ENCODE results near the gene PRKAR2A. TPM values are rescaled to one million over a fixed set of nuclear protein-coding genes. Genes with fewer than 3 reads are reported as not detected.
"Not testable (repeated sequence)": the region's sequence is repeated elsewhere in the genome, so short reads cannot be mapped to it uniquely, and the experiment has no call there.

PRKAR2A gene
- total and polyA plus RNA-seq, 2 donors, result 20.5 to 23.0 TPM

DNA sequence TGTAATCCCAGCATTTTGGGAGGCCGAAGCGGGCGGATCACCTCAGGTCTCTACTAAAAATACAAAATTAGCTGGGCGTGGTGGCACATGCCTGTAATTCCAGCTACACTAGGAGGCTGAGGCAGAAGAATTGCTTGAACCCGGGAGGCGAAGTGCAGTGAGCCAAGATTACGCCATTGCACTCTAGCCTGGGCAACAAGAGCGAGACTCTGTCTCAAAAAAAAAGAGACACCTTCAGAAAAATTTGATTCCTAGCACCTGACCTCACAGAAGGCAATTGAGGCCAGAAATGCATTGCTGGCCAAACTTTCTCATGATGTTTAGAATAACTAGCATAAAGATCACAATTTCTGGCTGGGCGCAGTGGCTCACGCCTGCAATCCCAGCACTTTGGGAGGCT lies 106.4 kb downstream of the PRKAR2A start:
- H3K4me1 ChIP-seq (ENCODE audit: insufficient read depth); DNase-seq (ENCODE audit: extremely low spot score); H3K36me3 ChIP-seq (ENCODE audit: insufficient read depth); H3K27ac ChIP-seq (ENCODE audit: low read depth); H3K4me3 ChIP-seq (ENCODE audit: low read depth, low read length): not testable (repeated sequence)
- 97% methylated on average over 10 of the region's 10 CpGs for WGBS

DNA sequence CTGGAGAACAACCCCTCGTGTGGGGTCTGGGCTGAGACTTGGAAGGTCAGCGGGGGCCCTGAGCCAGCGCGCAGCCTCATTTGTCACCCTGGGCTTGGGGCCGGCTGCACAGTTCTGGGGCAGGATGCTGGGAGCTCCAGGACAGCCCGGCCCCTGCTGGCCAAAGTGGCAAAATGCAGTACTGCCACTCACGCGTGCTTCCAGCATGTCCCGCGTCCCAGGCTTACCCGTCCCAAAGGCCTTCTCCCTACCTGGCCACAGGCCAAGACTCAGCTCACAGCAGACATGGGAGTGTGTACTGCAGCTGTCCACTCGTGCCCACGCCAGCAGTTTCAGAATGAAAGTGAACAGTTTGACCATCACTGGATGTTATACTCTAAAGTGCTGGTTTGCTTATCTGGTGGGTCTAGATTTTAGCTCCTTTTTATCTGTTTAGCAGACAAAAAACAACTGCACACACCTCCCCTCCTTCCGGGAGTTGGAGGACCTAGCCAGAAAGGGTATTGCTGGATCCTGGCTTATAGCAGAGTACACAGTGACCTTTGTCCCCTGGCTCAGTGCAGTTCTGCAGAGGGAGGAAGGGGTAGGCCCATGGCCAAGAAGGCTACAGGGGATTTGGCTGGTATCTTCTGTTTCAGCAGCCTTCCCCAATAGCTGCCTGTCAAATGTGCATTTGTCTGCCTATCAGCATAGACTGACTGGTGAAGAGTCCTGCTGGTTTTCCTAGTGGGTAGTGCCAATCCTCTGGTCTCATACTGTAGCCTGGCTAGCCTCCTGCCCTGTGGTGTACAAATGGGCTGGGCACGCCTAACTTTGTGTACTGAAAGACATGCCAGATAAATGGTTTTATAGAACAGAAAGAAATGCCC lies 107.5 kb downstream of the PRKAR2A start:
- no peaks in the 10 kb centered on the region for H3K4me1 ChIP-seq (ENCODE audit: insufficient read depth)
- WGBS, result 6% methylated on average over 15 of the region's 15 CpGs
- DNase-seq (ENCODE audit: extremely low spot score), result peak; percentile 36
- H3K27ac ChIP-seq (ENCODE audit: low read depth), result peak overlapping the region; percentile 25
- H3K4me3 ChIP-seq (ENCODE audit: low read depth, low read length), result no peak overlapping the region
- no peaks in the 10 kb centered on the region for H3K36me3 ChIP-seq (ENCODE audit: insufficient read depth)

DNA sequence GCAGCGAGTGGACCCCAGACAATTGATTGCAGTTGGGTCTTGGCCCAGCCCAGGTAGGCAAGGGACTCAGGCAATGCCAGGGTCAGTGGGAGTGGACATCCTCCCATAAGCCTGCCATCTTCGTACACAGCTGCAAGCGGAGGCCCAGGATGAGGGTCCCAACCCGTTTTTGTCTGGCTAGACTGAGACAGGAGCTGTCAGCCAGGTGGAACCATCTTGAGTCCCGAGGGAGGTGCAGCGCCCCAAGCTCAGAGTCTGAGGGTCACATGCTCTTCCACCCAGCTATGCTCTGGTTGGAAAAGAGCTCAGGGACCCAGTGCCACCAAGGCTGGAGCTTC lies 108.1 kb downstream of the PRKAR2A start:
- WGBS, result 63% methylated on average over 6 of the region's 6 CpGs
- DNase-seq (ENCODE audit: extremely low spot score), result no peak
- Histone ChIP-seq H3K27ac (ENCODE audit: low read depth) (no peak overlapping the region), H3K4me3 (ENCODE audit: low read depth, low read length) (no peak overlapping the region), H3K4me1 (ENCODE audit: insufficient read depth) (no peaks in the 10 kb centered on the region), H3K36me3 (ENCODE audit: insufficient read depth) (no peaks in the 10 kb centered on the region)

GRCh38 chr3:48738926-48739616 lies 108.6 kb downstream of the PRKAR2A start:
- Histone ChIP-seq H3K4me3 (ENCODE audit: low read depth, low read length) (no peak overlapping the region), H3K27ac (ENCODE audit: low read depth) (peak overlapping the region; percentile 4), H3K36me3 (ENCODE audit: insufficient read depth) (no peaks in the 10 kb centered on the region), H3K4me1 (ENCODE audit: insufficient read depth) (no peaks in the 10 kb centered on the region)
- DNase-seq (ENCODE audit: extremely low spot score), result no peak
- WGBS, result 71% methylated on average over 9 of the region's 9 CpGs

- H3K27ac ChIP-seq (ENCODE audit: low read depth), result peak overlapping the region; percentile 4
Measured at GRCh38 chr3:48738144-48738536, 109.5 kb downstream of the PRKAR2A start.

DNA sequence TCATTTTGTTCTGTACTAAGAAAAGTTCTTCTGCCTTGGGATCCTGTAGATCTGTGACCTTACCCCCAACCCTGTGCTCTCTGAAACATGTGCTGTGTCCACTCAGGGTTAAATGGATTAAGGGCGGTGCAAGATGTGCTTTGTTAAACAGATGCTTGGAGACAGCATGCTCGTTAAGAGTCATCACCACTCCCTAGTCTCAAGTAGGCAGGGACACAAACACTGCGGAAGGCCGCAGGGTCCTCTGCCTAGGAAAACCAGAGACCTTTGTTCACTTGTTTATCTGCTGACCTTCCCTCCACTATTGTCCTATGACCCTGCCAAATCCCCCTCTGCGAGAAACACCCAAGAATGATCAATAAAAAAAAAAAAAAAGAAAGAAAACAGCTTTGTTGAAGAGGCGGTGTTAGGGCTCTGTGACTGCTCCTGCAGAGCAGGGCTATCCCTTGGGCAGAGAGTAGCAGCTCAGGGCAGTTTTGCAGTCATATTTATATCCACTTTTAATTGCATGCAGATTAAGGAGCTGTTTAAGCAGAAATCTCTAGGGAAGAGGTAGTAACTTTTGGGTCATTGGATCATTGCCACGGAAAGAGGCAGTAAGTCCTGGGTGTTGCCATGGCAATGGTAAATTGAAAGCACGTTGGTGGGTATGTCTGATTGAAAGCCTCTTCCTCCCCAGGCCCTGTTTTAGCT lies 112.5 kb downstream of the PRKAR2A start:
- WGBS, result 27% methylated on average over 8 of the region's 8 CpGs

More at GRCh38 chr3:48738144-48738536, 109.5 kb downstream of the PRKAR2A start:
- DNase-seq (ENCODE audit: extremely low spot score), result no peak
- Histone ChIP-seq H3K4me3 (ENCODE audit: low read depth, low read length) (no peak overlapping the region), H3K36me3 (ENCODE audit: insufficient read depth) (no peaks in the 10 kb centered on the region), H3K4me1 (ENCODE audit: insufficient read depth) (no peaks in the 10 kb centered on the region)
- 78% methylated on average over 3 of the region's 3 CpGs for WGBS

GRCh38 chr3:48734541-48734940 lies 113.1 kb downstream of the PRKAR2A start:
- not testable (repeated sequence) for H3K4me1 ChIP-seq (ENCODE audit: insufficient read depth); H3K4me3 ChIP-seq (ENCODE audit: low read depth, low read length); DNase-seq (ENCODE audit: extremely low spot score); H3K36me3 ChIP-seq (ENCODE audit: insufficient read depth); H3K27ac ChIP-seq (ENCODE audit: low read depth)
- 82% methylated on average over 20 of the region's 25 CpGs for whole genome bisulfite sequencing

More for the DNA sequence above, 112.5 kb downstream of the PRKAR2A start:
- not testable (repeated sequence) for H3K4me1 ChIP-seq (ENCODE audit: insufficient read depth); DNase-seq (ENCODE audit: extremely low spot score); H3K4me3 ChIP-seq (ENCODE audit: low read depth, low read length); H3K36me3 ChIP-seq (ENCODE audit: insufficient read depth); H3K27ac ChIP-seq (ENCODE audit: low read depth)

DNA sequence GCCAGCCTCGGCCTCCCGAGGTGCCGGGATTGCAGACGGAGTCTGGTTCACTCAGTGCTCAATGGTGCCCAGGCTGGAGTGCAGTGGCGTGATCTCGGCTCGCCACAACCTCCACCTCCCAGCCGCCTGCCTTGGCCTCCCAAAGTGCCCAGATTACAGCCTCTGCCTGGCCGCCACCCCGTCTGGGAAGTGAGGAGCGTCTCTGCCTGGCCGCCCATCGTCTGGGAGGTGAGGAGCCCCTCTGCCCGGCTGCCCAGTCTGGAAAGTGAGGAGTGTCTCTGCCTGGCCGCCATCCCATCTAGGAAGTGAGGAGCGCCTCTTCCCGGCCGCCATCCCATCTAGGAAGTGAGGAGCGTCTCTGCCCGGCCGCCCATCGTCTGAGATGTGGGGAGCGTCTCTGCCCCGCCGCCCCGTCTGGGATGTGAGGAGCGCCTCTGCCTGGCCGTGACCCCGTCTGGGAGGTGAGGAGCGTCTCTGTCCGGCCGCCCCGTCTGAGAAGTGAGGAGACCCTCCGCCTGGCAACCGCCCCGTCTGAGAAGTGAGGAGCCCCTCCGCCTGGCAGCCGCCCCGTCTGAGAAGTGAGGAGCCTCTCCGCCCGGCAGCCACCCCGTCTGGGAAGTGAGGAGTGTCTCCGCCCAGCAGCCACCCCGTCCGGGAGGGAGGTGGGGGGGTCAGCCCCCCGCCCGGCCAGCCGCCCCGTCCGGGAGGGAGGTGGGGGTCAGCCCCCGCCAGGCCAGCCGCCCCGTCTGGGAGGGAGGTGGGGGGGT lies 113.7 kb downstream of the PRKAR2A start:
- H3K4me3 ChIP-seq (ENCODE audit: low read depth, low read length); H3K36me3 ChIP-seq (ENCODE audit: insufficient read depth); H3K27ac ChIP-seq (ENCODE audit: low read depth); H3K4me1 ChIP-seq (ENCODE audit: insufficient read depth); DNase-seq (ENCODE audit: extremely low spot score): not testable (repeated sequence)
- 94% methylated on average over 39 of the region's 53 CpGs for WGBS

DNA sequence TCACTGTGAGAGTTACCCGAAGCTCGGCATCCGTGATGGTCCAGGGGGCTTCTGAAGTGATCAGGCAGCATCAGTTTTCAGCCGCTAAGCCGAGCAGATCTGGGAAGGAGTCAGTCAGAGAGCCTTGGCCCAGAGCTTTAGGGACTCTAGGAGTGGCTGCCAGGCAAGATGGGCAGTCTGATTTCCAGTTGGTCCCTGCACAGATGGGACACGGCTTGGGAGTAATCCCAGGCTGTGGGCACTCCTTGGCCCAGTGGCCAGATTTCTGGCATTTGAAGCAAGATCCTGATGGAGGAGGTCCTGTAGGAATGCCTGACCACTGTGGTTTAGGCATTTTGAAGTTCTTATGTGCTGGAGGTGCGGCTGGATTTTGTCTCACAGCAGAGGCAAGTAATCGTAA lies 120.2 kb downstream of the PRKAR2A start:
- Histone ChIP-seq H3K36me3 (ENCODE audit: insufficient read depth) (no peaks in the 10 kb centered on the region), H3K4me1 (ENCODE audit: insufficient read depth) (no peaks in the 10 kb centered on the region), H3K4me3 (ENCODE audit: low read depth, low read length) (no peak overlapping the region), H3K27ac (ENCODE audit: low read depth) (no peak overlapping the region)
- no peak for DNase-seq (ENCODE audit: extremely low spot score)
- WGBS, result 88% methylated on average over 8 of the region's 8 CpGs

DNA sequence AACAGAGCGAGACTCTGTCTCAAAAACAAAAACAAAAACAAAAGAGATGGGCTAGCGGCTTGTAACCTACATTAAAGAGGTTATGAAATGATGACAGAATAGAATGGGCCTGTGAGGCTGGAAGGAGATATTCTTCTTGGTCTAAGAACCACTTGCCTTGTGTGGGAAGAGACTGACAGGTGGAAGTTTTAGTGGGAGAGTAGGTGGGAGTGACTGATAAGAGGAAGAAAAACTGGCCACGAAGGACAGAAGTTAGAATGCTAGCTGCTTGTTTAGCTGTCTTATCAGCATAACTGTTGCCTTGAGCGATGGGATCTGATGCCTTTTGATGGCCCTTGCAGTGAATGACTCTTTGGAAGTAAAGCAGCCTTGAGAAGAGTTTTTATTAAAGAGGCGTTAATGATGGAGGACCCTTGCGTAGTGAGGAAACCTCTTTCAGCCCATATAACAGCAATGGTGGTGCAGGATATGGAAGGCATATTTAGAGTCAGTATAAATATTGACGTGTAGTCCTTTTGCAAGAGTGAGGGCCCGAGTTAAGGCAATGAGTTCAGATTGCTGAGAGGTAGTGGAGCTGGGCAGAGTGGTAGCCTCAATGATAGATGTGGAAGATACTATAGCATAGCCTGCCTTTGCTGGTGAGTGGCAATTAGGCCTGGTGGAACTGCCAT lies 122.4 kb downstream of the PRKAR2A start:
- DNase-seq (ENCODE audit: extremely low spot score); H3K4me1 ChIP-seq (ENCODE audit: insufficient read depth); H3K36me3 ChIP-seq (ENCODE audit: insufficient read depth); H3K4me3 ChIP-seq (ENCODE audit: low read depth, low read length); H3K27ac ChIP-seq (ENCODE audit: low read depth): not testable (repeated sequence)
- 91% methylated on average over 8 of the region's 8 CpGs for WGBS

GRCh38 chr3:48723725-48724124 lies 123.9 kb downstream of the PRKAR2A start:
- H3K4me3 ChIP-seq (ENCODE audit: low read depth, low read length), result no peak overlapping the region
- no peak overlapping the region for H3K27ac ChIP-seq (ENCODE audit: low read depth)
- 81% methylated on average over 7 of the region's 7 CpGs for WGBS
- H3K4me1 ChIP-seq (ENCODE audit: insufficient read depth), result no peaks in the 10 kb centered on the region
- H3K36me3 ChIP-seq (ENCODE audit: insufficient read depth), result no peaks in the 10 kb centered on the region
- DNase-seq (ENCODE audit: extremely low spot score), result no peak

DNA sequence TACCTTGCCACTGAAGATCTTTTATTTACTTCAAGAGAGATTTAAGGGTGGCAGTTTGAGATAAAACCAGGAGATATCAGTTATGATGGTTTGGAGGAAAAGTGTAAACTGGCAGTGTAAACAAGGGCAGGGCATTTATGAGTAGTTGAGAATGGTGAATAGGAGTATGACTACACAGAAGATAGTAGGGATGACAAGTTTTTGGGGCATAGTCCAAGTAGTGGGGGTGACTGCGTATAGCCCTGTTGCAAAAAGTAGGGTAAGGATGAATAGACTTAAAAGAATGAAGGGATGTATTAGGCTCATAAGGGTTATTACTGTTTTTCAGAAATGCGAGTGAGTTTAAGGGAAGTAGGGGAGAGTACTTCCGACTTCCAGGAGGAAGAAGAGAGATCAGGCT lies 124.4 kb downstream of the PRKAR2A start:
- not testable (repeated sequence) for H3K36me3 ChIP-seq (ENCODE audit: insufficient read depth); H3K27ac ChIP-seq (ENCODE audit: low read depth); H3K4me1 ChIP-seq (ENCODE audit: insufficient read depth); H3K4me3 ChIP-seq (ENCODE audit: low read depth, low read length); DNase-seq (ENCODE audit: extremely low spot score)
- 75% methylated on average over 3 of the region's 3 CpGs for WGBS

Data from urinary bladder (tissue), 4 donors.